SU-DHL-6 (cell line): ENCODE data around the gene AP1B1.

Experiments used
- CTCF ChIP-seq: fragments of 200-600 bp; sonication (generic); IDR thresholded peaks from one replicate; pipeline ENCODE4 v1.5.1; 2017; ENCODE audit warnings: antibody characterized with exemption, mild to moderate bottlenecking, low read length, moderate library complexity; ENCODE audit not compliant: insufficient read depth, poor library complexity, severe bottlenecking
- EZH2phosphoT487 ChIP-seq: fragments of 200-600 bp; sonication (generic), shearing (Covaris generic); conservative IDR thresholded peaks from 2 replicates; pipeline ENCODE4 v1.6.1; 2018; ENCODE audit warnings: mild to moderate bottlenecking, antibody characterized with exemption, low read length, moderate library complexity, mixed read lengths

- TF ChIP-seq CTCF (no peak), EZH2phosphoT487 (no peak)
These were observed 77.5 kb downstream of the AP1B1 start for GRCh38 chr22:29310863-29311339.
